ENCODE data around the gene GRK2. TPM values are rescaled to one million over a fixed set of nuclear protein-coding genes. Genes with fewer than 3 reads are reported as not detected.
A peak's percentile ranks its signal among the peaks of the same experiment; 100 is the strongest.

GRK2 gene
- total and polyA plus RNA-seq, 2 of the 13 experiments (the other 11 are each of a cell fraction or from before 2014, with no cell fraction given) = 31.3 to 42.4 TPM

DNA sequence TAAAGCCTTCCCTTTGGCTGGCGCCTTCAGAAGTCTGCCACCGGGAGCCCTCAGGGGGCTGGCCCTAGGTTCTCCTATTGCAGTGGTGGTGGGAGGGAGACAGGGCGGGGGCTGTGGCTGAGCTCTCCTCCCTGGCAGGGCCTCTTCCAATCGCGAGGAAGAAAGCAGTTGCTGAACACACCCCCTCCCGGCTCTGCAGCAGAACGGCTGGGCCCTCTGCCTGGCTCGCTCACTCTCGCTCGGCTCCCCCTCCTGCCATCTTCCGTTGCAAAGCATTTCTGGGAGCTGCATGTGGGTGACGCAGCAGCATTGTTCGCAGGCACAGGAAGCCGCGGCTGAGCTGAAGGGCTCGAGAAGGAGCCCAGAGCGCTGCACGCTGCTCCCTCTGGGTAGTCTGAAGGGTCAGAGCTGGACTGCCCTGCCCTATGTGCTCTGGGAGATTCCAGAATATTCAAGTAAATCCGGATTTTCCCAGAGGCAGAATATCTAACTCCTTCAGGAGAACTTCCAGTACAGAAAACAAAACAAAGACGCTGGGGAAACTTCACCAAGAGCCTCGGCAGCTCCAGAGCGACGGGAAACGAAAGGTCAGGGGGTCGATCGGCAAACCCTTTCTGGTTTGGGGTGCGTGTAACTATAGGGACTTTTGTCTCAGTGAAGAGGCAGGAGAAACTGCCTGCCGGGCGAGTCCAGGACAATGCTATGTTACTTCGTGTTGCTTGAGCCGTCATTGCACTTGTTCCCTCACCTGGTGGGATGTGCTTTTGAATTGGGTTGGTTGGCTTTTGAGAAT is 26.3 kb upstream of the GRK2 start (continued):
- TF ChIP-seq JARID2 (CRISPR knock-in tag; IDR thresholded peaks at IDR 0.05; ENCODE audit: insufficient replicate concordance) (no peak), ZBTB38 (CRISPR knock-in tag; IDR thresholded peaks at IDR 0.05) (0 out of 2 replicates have a peak, but pooled peaks have one; percentile 42), NFYB (CRISPR knock-in tag; IDR thresholded peaks at IDR 0.05) (peak; percentile 66), RCOR2 (CRISPR knock-in tag; IDR thresholded peaks at IDR 0.05) (0 out of 2 replicates have a peak, but pooled peaks have one; percentile 37), SIX1 (CRISPR knock-in tag; IDR thresholded peaks at IDR 0.05; ENCODE audit: borderline replicate concordance) (peak; percentile 46; the same call in 1 of the 2 replicates), SKI (IDR thresholded peaks at IDR 0.05; ENCODE audit: partially characterized antibody) (peak; percentile 29), ZFP90 (CRISPR knock-in tag; IDR thresholded peaks at IDR 0.05; ENCODE audit: borderline replicate concordance) (no peak), ZZZ3 (CRISPR knock-in tag; IDR thresholded peaks at IDR 0.05; ENCODE audit: borderline replicate concordance) (no peak), RAD51 (IDR thresholded peaks at IDR 0.05; ENCODE audit: borderline replicate concordance) (no peak), ZBTB1 (CRISPR knock-in tag; IDR thresholded peaks at IDR 0.05; ENCODE audit: borderline replicate concordance) (no peak), ETV6 (CRISPR knock-in tag; conservative IDR thresholded peaks at IDR 0.05) (peak; percentile 78; the same call in 1 of the 2 replicates), KAT2B (IDR thresholded peaks at IDR 0.05; ENCODE audit: borderline replicate concordance, low read depth, low read length) (no peak), ZNF282 (IDR thresholded peaks at IDR 0.05; ENCODE audit: partially characterized antibody) (no peak)
- TF ChIP-seq, protein P1, sequence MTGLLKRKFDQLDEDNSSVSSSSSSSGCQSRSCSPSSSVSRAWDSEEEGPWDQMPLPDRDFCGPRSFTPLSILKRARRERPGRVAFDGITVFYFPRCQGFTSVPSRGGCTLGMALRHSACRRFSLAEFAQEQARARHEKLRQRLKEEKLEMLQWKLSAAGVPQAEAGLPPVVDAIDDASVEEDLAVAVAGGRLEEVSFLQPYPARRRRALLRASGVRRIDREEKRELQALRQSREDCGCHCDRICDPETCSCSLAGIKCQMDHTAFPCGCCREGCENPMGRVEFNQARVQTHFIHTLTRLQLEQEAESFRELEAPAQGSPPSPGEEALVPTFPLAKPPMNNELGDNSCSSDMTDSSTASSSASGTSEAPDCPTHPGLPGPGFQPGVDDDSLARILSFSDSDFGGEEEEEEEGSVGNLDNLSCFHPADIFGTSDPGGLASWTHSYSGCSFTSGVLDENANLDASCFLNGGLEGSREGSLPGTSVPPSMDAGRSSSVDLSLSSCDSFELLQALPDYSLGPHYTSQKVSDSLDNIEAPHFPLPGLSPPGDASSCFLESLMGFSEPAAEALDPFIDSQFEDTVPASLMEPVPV (CRISPR knock-in tag; IDR thresholded peaks at IDR 0.05) = no peak
- TF ChIP-seq, protein P2, sequence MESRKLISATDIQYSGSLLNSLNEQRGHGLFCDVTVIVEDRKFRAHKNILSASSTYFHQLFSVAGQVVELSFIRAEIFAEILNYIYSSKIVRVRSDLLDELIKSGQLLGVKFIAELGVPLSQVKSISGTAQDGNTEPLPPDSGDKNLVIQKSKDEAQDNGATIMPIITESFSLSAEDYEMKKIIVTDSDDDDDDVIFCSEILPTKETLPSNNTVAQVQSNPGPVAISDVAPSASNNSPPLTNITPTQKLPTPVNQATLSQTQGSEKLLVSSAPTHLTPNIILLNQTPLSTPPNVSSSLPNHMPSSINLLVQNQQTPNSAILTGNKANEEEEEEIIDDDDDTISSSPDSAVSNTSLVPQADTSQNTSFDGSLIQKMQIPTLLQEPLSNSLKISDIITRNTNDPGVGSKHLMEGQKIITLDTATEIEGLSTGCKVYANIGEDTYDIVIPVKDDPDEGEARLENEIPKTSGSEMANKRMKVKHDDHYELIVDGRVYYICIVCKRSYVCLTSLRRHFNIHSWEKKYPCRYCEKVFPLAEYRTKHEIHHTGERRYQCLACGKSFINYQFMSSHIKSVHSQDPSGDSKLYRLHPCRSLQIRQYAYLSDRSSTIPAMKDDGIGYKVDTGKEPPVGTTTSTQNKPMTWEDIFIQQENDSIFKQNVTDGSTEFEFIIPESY (CRISPR knock-in tag; IDR thresholded peaks at IDR 0.05) = no peak
- TF ChIP-seq, protein P3, sequence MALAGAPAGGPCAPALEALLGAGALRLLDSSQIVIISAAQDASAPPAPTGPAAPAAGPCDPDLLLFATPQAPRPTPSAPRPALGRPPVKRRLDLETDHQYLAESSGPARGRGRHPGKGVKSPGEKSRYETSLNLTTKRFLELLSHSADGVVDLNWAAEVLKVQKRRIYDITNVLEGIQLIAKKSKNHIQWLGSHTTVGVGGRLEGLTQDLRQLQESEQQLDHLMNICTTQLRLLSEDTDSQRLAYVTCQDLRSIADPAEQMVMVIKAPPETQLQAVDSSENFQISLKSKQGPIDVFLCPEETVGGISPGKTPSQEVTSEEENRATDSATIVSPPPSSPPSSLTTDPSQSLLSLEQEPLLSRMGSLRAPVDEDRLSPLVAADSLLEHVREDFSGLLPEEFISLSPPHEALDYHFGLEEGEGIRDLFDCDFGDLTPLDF (CRISPR knock-in tag; IDR thresholded peaks at IDR 0.05) = no peak
- TF ChIP-seq, protein P4, sequence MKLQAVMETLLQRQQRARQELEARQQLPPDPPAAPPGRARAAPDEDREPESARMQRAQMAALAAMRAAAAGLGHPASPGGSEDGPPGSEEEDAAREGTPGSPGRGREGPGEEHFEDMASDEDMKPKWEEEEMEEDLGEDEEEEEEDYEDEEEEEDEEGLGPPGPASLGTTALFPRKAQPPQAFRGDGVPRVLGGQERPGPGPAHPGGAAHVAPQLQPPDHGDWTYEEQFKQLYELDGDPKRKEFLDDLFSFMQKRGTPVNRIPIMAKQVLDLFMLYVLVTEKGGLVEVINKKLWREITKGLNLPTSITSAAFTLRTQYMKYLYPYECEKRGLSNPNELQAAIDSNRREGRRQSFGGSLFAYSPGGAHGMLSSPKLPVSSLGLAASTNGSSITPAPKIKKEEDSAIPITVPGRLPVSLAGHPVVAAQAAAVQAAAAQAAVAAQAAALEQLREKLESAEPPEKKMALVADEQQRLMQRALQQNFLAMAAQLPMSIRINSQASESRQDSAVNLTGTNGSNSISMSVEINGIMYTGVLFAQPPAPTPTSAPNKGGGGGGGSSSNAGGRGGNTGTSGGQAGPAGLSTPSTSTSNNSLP (IDR thresholded peaks at IDR 0.05; ENCODE audit: low read depth, low read length) = no peak
- TF ChIP-seq, protein P5, sequence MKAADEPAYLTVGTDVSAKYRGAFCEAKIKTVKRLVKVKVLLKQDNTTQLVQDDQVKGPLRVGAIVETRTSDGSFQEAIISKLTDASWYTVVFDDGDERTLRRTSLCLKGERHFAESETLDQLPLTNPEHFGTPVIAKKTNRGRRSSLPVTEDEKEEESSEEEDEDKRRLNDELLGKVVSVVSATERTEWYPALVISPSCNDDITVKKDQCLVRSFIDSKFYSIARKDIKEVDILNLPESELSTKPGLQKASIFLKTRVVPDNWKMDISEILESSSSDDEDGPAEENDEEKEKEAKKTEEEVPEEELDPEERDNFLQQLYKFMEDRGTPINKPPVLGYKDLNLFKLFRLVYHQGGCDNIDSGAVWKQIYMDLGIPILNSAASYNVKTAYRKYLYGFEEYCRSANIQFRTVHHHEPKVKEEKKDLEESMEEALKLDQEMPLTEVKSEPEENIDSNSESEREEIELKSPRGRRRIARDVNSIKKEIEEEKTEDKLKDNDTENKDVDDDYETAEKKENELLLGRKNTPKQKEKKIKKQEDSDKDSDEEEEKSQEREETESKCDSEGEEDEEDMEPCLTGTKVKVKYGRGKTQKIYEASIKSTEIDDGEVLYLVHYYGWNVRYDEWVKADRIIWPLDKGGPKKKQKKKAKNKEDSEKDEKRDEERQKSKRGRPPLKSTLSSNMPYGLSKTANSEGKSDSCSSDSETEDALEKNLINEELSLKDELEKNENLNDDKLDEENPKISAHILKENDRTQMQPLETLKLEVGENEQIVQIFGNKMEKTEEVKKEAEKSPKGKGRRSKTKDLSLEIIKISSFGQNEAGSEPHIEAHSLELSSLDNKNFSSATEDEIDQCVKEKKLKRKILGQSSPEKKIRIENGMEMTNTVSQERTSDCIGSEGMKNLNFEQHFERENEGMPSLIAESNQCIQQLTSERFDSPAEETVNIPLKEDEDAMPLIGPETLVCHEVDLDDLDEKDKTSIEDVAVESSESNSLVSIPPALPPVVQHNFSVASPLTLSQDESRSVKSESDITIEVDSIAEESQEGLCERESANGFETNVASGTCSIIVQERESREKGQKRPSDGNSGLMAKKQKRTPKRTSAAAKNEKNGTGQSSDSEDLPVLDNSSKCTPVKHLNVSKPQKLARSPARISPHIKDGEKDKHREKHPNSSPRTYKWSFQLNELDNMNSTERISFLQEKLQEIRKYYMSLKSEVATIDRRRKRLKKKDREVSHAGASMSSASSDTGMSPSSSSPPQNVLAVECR (CRISPR knock-in tag; IDR thresholded peaks at IDR 0.05; ENCODE audit: borderline replicate concordance) = peak; percentile 93

All from HepG2 (cell line).